GM12875 (cell line): ENCODE measurements around the gene PAQR7.

Source experiments
- H3K4me3 ChIP-seq: one replicate; pipeline ENCODE4 v1.5.1; 2011; ENCODE audit warnings: low read depth, low read length, control low read depth
- CTCF ChIP-seq: IDR thresholded peaks from 2 replicates; pipeline ENCODE4 v1.5.1; 2011; ENCODE audit warnings: low read depth, mild to moderate bottlenecking, control low read depth, inconsistent platforms, low read length, moderate library complexity, borderline replicate concordance; ENCODE audit not compliant: insufficient read depth

The PAQR7 gene

GRCh38 chr1:25893116-25893515 is 17.6 kb upstream of the PAQR7 start:
- no peak overlapping the region for H3K4me3 ChIP-seq
- no peak for TF ChIP-seq CTCF

GRCh38 chr1:25891606-25892005 is 16.1 kb upstream of the PAQR7 start:
- TF ChIP-seq CTCF, result no peak
- H3K4me3 ChIP-seq, result no peak overlapping the region

- TF ChIP-seq CTCF, result no peak
- H3K4me3 ChIP-seq, result no peak overlapping the region
These were observed 14.9 kb upstream of the PAQR7 start for GRCh38 chr1:25890239-25891034.

GRCh38 chr1:25889470-25889869 is 14.0 kb upstream of the PAQR7 start:
- H3K4me3 ChIP-seq, result no peak overlapping the region
- no peak for TF ChIP-seq CTCF

- TF ChIP-seq CTCF, result no peak
- no peak overlapping the region for H3K4me3 ChIP-seq
These were observed 13.0 kb upstream of the PAQR7 start for GRCh38 chr1:25888426-25888987.

- TF ChIP-seq CTCF, result no peak
- no peak overlapping the region for H3K4me3 ChIP-seq
These were observed 10.1 kb upstream of the PAQR7 start for GRCh38 chr1:25885602-25886001.

GRCh38 chr1:25881266-25881665 is 5.8 kb upstream of the PAQR7 start:
- no peak overlapping the region for H3K4me3 ChIP-seq
- TF ChIP-seq CTCF, result no peak
